Activated naive CD4-positive, alpha-beta T cell treated with Interleukin-2 at 50 U/mL for 16 hours (primary cell): ENCODE results near the gene IGF2R.
"Not testable (repeated sequence)": the region's sequence is repeated elsewhere in the genome, so short reads cannot be mapped to it uniquely, and the experiment has no call there.

ENCODE experiments used
- DNase-seq: peaks from one replicate; pipeline ENCODE4 v3.0.0-alpha.2; 2020

The IGF2R gene

DNA sequence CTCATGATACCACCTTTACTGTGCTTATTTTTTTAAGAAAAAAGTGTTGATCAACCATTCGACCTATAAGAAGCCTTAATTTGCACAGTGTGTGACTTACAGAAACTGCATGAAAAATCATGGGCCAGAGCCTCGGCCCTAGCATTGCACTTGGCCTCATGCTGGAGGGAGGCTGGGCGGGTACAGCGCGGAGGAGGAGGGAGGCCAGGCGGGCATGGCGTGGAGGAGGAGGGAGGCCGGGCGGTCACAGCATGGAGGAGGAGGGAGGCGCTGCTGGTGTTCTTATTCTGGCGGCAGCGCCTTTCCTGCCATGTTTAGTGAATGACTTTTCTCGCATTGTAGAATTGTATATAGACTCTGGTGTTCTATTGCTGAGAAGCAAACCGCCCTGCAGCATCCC, 137.1 kb downstream of the IGF2R start:
- no peak for DNase-seq

DNA sequence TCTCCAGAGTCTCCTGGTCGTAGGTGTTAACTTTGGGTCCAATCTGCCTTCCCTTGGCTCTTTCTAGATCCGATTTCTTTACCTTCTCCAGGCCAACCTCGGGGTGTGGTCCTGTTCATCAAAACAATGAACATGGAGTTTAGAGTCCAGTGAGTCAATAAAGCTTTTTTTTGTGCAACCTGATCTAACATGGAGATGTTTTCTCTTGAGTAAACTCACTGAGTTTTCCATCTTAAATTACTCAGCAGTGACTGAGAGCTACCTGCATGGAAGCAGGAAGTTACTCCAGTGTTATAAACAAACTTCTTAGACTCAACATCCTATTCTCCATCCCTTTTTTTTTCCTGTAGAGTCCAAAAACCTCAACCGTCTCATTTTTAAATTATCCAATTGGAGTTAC, 137.8 kb downstream of the IGF2R start:
- no peak for DNase-seq

DNA sequence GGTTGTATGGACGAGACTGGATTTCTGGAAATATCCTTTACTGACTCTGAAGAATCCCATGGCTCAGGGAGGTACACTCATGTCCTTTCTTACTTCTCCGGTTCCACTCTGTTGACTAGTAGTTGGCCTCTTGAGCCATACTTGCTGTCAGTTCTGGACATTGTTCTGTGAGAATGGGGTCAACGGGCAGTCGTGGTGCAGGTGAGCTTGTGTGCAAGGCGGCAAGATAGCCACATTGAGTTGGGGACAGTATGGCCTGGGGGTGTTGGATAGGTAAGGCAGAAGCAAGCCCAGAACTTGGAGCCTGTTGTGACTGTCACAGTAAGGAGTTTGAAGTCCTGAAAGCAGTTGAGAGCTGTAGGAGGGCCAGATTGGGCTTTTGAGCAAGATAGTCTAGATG, 139.2 kb downstream of the IGF2R start:
- DNase-seq, result no peak

DNA sequence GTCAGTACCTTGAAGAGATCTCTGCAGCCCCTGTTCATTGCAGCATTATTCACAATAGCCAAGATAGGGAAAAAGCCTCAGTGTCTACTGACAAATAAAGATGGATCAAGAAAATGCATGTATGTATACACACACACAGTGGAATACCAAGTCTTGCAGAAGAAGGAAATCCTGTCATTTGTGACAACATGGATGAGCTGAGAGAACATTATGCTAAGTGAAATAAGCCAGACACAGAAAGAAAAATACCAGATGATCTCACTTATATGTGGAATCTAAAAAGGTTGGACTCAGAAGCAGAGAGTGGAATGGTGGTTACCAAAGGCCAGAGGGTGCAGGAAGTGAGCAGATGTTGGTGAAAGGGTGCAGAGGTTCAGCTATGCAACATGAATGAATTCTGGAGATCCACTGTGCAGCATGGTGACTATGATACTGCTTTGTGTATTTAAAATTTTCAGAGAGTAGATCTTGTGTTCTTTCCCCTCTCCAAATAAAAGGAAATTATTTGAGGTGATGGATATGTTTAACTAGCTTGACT, 141.8 kb downstream of the IGF2R start:
- DNase-seq, result no peak

DNA sequence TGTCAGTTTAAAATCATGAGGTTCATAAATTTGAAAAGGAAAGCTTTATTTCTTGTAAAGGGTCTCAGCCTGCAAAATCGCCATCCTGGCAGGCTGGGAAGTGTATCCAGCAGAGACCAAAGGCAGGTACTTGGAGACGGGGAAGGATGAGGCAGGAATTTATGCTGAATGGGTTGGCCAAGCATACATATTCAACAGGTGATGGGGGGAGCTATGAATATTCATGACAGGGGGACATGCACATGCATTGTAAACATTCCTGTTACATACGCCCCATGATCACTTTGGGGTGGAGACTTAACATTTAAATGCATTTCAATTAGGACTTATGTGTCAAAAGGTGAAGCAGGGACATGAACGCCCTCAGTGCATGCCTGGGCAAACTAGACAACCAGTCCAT, 142.9 kb downstream of the IGF2R start:
- no peak for DNase-seq

DNA sequence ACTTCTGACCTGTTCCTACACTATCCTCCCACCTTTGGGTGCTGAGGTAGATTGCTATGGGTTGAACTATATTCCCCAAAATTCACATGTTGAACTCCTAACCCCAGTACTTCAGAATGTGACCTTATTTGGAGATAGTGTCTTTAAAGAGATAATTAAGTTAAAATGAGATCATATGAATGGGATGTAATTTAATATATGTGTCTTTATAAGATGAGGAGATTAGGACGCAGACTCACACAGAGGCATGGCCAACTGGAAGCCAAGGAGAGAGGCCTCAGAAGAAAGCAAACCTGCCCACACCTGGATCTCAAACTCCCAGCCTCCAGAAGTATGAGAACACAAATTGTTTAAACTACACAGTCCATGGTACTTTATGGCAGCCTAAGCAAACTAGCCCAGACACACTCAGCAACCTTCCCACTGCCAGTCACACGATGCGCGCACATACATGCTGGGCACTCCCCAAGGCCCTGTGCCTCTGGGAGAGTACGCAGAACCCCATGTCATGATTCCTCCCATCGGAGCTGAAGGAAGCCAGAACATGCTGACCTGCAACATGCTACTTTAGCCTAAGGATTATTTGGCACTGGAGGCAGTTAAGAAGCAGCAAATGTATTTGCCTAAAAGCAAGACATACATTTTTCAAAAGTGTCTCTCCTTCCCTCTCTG, 143.9 kb downstream of the IGF2R start:
- DNase-seq, result no peak

DNA sequence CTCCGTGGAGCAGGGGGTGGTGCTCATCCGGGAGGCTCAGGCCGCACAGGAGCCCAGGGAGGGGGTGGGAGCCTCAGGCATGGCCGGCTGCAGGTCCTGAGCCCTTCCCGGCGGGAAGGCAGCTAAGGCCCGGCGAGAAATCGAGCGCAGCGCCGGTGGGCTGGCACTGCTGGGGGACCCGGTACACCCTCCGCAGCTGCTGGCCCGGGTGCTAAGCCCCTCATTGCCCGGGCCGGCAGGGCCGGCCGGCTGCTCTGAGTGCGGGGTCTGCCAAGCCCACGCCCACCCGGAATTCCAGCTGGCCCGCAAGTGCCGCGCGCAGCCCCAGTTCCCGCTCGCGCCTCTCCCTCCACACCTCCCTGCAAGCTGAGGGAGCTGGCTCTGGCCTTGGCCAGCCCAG, 145.7 kb downstream of the IGF2R start:
- DNase-seq, result not testable (repeated sequence)

DNA sequence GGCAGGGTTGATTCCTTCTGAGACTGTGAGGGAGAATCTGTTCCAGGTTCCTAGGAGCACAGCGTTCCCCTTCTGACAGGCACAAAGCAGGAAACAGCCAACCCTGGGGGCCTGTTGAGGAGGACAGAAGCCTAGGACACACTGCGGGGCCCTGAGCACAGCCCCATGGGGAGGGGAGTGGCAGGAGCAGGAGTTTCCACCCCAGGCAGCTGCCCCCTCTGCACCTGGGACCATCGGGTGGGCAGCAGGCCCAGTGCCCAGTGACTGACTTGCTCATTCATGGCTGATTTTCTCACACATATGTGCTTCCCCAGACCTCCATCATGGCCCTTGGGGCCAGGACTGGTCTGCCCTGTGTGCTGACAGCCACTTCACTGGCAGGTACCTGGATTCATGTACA, 146.5 kb downstream of the IGF2R start:
- no peak for DNase-seq

DNA sequence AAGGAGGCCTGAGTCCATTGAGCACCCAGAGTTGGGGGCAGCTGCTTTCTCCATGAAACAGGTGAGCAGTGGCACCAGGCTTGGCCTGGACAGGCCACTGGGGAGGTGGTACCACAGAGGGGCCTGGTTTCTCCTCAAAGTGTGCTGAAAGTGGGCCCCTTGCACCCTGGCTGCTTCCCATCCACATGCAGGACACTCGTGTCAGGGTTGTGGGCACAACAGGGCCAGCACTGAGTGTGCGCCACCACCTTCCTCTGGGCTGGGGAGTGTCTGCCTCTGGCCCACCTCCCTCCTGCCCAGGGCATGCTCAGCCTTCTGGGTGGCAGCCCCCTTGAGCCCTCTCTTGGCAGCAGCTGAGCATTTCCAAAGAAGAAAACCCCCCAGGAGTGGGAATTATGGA, 147.5 kb downstream of the IGF2R start:
- no peak for DNase-seq

DNA sequence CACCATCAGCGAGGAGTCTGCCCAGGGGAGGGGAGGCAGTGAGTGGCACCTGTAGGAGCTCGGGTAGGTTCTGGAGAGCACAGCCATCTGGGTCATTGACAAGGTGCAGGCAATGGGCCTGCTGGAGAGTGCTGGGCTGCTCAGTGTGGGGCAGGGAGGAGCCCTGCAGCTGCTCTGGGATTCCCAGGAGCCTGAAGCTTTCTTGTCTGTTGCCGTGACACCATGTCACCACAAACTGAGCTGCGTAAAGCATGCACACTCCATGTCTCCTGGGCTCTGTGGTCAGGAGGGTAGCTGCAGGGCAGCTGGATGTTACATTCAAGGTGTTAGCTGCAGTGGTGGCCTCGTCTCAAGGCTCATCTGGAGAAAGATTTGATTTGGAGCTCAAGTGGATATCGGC, 148.3 kb downstream of the IGF2R start:
- DNase-seq, result no peak

DNA sequence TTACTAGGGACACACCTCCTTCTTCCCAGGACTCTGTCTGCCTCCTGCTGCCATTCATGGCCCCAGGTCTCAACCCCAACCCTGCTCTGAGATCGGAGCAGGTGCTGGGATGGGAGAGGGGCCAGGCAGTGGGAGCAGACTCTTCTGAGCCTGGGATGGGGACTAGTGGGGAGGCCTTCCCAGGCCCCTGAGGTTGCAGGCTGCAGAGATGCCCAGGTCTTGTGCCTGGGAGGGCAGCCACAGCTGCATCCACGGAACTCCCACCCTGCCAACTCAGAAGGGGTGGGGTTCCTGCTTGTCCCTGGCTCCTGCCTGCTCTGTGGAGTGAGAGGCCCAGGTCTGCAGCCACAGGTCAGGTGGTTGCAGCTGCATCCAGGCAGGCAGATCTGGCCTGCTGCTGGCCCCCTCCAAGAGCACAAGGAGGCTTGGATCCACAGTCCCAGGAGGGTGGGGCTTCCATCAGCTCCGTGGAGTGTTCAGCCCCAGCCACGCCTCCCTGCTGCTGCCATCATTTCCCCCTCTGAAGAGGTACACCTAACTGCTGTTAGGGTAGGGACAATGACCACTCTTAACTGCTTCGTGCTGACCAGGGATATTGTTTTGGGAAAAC, 149.8 kb downstream of the IGF2R start:
- DNase-seq, result no peak

DNA sequence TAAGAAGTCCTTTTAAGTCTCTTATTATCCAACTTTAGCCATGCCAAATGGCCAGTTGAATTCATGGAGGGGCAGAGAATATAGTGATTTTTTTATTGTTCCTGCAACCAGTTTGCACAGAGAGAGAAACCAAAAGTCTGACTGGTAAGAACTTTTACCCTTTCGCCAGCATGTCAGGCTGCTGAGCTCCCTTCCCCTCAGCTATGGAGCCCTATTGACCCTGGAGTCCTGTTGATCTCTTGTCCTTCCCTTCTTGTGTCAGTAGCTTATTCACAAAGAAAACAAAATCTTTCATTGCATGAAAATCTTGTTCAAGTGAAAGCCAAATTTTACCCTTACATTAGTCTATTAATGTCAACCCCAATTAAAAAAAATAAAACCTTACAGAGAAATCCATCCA, 151.2 kb downstream of the IGF2R start:
- DNase-seq, result no peak

DNA sequence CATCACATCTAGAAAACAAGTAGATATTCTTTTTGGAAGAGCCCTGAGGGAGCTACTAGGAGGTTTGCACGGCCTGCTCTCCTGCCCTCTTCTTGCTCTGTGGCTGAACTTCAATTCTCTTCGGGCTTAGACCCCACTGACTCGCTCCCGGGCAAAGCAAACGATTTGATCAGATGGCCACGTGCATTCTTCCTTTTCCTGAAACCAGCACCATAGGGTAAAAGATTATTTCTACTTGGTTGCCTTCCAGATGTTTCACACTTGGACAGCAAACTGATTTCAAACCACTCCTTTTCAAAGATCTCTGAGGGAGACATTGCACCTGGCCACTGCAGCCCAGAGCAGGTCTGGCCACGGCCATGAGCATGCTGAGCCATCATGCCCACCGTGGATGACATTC, 152.7 kb downstream of the IGF2R start, which contains the start of gene SLC22A1:
SLC22A1 (plus strand) TSS at position 258 of the 400 bp plus-strand sequence; CDS start at position 379, 121 bp downstream.
- DNase-seq, result no peak

DNA sequence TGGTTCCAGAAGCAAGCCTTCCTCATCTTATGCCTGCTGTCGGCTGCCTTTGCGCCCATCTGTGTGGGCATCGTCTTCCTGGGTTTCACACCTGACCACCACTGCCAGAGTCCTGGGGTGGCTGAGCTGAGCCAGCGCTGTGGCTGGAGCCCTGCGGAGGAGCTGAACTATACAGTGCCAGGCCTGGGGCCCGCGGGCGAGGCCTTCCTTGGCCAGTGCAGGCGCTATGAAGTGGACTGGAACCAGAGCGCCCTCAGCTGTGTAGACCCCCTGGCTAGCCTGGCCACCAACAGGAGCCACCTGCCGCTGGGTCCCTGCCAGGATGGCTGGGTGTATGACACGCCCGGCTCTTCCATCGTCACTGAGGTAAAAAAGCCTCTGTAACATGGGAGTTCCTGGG, 153.1 kb downstream of the IGF2R start:
- no peak for DNase-seq

DNA sequence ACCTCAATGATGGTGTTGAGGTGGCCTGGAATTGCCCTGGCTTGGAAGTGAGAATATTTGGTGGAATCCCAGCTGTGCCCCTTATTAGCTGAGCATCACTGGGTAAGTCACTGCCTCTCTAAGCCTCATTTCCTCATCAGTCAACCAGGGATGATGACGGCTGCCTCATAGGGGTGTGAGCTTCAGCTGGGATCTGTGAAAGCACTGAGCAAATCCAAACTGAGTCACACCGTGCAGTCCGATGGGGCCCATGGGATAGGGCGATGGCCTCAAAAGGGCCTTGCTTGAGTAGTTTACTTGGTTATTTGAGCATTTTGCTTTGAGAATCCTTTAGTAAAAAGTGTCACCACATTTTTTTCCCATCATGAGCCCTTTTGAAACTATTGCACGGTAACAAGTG, 153.9 kb downstream of the IGF2R start:
- no peak for DNase-seq

DNA sequence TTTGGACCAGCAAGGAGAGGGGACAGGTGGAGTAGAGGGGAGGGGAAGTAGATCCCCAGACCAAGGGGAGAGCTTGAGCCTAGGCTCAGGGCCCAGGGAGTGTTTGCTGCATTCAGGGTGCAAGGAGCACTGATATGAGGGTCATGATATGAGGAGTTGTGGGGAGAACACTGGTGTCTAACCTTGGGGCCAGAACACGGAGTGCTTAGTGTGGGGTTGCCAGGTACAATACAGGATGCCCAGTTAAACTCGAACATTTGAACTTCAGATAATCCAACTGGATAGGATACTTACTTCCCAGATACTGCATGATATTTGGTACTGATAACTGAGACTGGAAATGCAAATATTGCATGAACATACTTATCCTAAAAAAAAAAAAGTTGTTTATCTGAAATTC, 155.1 kb downstream of the IGF2R start:
- no peak for DNase-seq

DNA sequence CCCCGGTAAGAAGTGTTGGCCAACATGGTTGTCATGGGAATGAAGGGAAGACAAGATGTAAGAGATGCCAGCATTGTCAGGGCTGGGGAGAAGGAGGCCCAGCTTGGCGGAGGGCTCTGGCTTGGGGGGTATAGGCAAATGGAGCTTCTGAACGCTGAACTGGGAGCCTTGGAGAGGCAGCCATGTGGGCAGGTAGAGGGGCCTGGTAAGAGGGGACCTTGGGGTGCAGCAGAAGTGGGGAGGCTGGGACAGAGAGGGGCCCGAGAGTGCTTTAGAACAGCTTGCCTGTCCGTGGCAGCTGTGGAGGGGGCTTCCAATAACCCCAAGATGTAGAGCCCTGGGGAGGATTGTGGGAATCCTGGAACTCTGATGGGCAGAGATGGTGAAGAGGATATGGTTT, 155.7 kb downstream of the IGF2R start:
- no peak for DNase-seq

DNA sequence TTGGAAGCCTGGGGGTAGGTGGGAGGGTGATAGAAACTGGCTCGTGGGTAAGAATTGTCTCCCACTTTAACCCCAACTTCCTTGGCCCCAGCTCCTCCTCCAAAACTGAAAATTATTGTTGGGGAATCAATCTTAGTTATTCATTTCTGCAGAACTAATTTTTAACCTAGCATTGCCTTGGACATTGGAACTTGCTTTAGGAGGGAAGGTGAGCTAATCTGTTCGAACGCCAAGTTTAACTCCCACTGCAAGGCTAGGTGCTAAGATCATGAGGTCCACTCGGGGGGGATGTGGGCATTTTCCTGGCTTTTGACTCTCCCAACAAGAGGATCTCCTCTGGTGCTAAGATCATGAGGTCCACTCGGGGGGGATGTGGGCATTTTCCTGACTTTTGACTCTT, 156.2 kb downstream of the IGF2R start:
- DNase-seq, result not testable (repeated sequence)

DNA sequence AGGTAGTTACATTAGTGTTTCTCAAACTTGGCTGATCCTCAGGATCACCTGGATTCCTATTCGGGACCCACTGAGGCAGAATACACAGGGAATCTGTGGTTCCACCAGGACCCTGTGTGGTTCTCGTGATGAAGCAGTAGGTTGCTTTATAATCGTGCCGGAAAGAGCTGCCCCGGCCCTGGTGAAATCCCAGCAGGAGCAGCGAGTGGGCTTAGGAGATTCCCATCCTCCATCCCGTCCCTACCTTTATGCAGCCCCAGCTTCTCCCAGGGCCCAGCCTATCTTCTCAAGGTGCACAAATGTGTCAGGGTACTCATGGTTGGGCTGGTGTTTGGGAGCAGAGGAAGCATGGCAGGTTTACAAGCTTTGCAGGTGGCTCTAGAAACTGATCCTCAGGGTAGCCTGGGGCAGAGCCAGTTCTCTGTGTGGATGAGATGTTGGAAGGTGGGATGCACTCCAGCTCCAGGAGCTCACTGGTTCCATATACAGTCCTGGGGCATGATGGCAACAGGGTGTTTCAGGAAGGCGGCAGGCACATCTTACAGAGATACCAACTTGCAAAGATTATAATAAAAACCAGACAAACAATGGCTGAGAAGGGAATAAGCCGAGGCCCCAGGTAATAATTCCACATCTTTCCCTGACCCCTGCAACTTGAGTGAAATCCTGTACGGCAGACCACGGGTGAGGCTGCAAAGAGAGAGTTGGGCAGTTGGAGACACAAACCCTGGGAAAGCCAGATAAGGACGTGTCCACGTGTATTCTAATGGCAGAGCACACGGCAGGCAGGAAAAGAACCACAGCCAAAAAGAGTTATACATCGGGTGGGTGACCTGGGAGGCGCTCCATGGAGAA, 158.6 kb downstream of the IGF2R start:
- no peak for DNase-seq

DNA sequence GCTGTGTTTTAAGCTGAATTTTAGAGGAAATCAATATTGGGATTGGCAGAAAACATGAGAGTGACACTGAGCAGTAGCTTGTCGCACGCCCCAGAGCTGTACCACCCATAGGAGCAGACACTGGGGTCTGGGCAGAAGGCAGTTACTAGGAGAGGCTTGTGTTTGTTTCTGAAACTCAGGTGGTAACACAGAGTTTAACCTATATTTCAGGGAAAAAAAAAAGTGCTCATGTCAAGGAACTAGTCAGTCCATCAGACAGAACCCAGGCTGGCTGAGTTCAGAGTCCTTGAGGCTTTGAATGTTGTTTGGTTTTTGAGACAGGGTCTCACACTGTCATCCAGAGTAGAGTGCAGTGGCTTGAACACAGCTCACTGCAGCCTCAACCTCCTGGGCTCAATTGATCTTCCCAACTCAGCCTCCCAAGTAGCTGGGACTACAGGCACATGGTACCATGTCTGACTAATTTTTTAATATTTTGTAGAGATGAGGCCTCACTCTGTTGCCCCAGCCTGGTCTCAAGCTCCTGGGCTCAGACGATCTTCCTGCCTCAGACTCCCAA, 159.3 kb downstream of the IGF2R start:
- DNase-seq, result no peak

DNA sequence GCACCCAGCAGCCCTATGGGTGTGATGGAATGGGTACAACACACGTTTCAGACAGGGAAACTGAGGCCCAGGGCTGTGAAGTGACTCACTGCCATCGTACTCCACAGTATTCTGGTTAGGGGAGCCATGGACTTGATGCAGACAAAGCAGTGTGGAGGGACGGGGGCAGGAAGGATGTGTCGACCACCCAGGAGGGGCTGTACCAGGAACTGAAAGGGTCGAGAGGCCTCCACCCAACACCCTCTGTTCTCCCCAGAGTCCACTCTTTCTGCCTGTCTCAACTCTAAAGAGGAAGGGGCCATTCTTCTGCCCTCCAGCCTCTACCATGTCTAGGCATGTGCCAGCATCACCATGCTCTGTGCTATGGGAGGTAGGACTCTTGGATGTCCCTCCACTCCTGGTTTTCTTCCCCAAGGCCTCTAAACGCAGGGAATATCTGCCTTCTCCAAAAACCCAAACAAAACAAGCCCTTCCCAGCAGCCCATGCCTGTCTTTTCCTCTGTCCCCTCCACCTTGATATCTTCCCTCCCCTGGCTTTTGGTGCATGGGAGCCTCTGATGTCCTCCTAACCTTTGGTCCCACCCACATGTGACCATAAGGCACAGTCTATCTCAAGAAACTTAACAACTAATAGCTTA, 160.1 kb downstream of the IGF2R start:
- DNase-seq, result no peak

DNA sequence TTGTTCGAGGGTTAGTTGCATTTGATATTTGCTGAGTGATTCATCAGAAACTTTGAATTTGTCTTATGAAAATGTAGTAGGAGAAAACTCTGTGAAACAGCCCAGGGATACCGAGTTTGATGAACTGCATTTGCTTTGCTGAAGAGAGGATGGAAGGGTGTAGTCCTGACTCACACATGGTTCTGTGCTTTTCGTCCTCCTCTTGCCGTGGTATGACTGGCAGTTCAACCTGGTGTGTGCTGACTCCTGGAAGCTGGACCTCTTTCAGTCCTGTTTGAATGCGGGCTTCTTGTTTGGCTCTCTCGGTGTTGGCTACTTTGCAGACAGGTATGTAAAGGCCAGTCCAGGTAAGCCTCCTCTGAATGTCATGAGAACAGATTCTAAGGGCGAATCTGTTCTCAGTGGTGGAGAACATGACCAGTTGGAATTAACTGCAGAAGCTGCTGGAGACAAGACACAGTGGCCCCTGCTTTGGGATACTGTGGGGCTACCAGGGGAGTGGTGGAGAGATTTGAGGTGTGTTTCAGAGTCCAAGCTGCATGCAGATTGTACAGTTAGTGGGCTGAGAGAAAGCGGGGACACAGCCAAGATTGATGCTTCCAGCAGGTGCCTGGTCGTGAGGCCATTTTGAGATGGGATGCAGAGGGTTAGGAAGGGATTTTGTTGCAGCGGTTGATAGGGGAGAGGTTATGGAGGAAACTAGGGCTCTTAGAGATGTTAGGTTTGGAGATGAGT, 161.2 kb downstream of the IGF2R start:
- DNase-seq, result no peak
